Endothelial cell of umbilical vein (primary cell): Measurements from ENCODE around the gene WDR38.

Experiments
- CTCF ChIP-seq, 2 donors: IDR thresholded peaks; 1 replicate in 1 of 2; 2 replicates in 1 of 2; pipeline ENCODE4 v1.5.1; 2011; ENCODE audit warnings: low read length in 2 of 2, mild to moderate bottlenecking in 2 of 2, moderate library complexity in 2 of 2, control low read depth in 1 of 2, inconsistent platforms in 1 of 2, low read depth in 1 of 2; ENCODE audit not compliant: insufficient read depth in 1 of 2; ENCODE audit errors: extremely low read depth in 1 of 2
- EZH2 ChIP-seq: IDR thresholded peaks from 2 replicates; pipeline ENCODE4 v1.6.1; 2012; ENCODE audit warnings: borderline replicate concordance, low read depth, mild to moderate bottlenecking, moderate library complexity, low read length, inconsistent platforms; ENCODE audit not compliant: severe bottlenecking
- FOS ChIP-seq: IDR thresholded peaks from 2 replicates; pipeline ENCODE4 v1.6.1; 2011; ENCODE audit warnings: mild to moderate bottlenecking, low read length, moderate library complexity, borderline replicate concordance; ENCODE audit not compliant: insufficient read depth
- JUN ChIP-seq: IDR thresholded peaks from 2 replicates; pipeline ENCODE4 v1.6.1; 2011; ENCODE audit warnings: borderline replicate concordance, low read depth; ENCODE audit not compliant: insufficient read length, insufficient read depth
- MAX ChIP-seq: IDR thresholded peaks from 2 replicates; pipeline ENCODE4 v1.6.1; 2011; ENCODE audit not compliant: insufficient read depth, insufficient read length
- MYC ChIP-seq: IDR thresholded peaks from one replicate; pipeline ENCODE4 v1.6.1; 2011; ENCODE audit warnings: mild to moderate bottlenecking, low read depth, low read length
- POLR2A ChIP-seq: IDR thresholded peaks from 2 replicates; pipeline ENCODE4 v1.6.1; 2012; ENCODE audit warnings: low read depth, mild to moderate bottlenecking, control low read depth, low read length
- POLR2AphosphoS5 ChIP-seq: IDR thresholded peaks from 2 replicates; pipeline ENCODE4 v1.6.1; 2012; ENCODE audit warnings: low read depth, mild to moderate bottlenecking, control low read depth, low read length, moderate library complexity; ENCODE audit not compliant: insufficient read depth

GRCh38 chr9:124844291-124844690 is 9.0 kb upstream of the WDR38 start:
- TF ChIP-seq EZH2 (no peak), CTCF (IDR thresholded peaks at IDR 0.05; ENCODE audit: extremely low read depth in 1 of 2, insufficient read depth in 1 of 2, low read depth in 1 of 2, low read length in 2 of 2) (no peak), MAX (no peak), POLR2A (no peak), POLR2AphosphoS5 (no peak), JUN (no peak), FOS (no peak), MYC (no peak)
